ENCODE results near the gene KRTAP4-11. TPM values are rescaled to one million over a fixed set of nuclear protein-coding genes. Genes with fewer than 3 reads are reported as not detected.
A peak's percentile ranks its signal among the peaks of the same experiment; 100 is the strongest.
"Not testable (repeated sequence)": the region's sequence is repeated elsewhere in the genome, so short reads cannot be mapped to it uniquely, and the experiment has no call there.

Gene KRTAP4-11
- total RNA-seq: not detected

DNA sequence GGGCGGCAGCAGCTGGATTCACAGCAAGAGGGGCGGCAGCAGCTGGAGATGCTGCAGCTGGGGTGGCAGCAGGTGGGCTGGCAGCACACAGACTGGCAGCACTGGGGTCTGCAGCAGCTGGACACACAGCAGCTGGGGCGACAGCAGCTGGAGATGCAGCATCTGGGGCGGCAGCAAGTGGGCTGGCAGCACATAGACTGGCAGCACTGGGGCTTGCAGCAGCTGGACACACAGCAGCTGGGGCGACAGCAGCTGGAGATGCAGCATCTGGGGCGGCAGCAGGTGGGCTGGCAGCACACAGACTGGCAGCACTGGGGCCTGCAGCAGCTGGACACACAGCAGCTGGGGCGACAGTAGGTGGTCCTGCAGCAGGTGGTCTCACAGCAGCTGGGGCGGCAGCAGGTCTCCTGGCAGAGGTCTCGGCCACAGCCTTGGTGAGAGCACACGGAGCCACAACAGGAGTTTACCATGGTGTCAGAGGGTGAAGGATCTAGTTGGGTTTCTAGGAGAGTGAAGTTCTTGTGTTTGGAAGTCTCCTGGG, at the start of gene KRTAP4-11:
Gene KRTAP4-11, minus strand, starts transcription at position 528 of the 541 bp plus-strand sequence. Its CDS starts 58 bp downstream, at position 470.
- not testable (repeated sequence) for DNase-seq (ENCODE audit: low read depth in 2 of 3, low spot score in 2 of 3)

DNA sequence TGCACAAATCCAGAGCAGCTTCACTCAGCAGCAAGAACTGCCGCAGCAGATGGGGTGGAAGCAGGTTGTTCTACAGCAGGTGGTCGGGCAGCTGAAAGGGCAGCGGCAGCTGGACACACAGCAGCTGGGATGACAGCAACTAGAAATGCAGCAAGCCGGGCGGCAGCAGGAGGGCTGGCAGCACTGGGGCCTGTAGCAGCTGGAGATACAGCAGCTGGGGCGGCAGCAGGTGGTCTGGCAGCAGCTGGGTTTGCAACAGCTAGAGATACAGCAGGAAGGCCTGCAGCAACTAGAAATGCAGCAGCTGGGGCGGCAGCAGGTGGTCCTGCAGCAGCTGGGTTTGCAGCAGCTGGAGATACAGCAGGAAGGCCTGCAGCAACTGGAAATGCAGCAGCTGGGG, 49.4 kb upstream of the KRTAP4-11 start:
- no peak for DNase-seq (ENCODE audit: low read depth in 2 of 3, low spot score in 2 of 3)

DNA sequence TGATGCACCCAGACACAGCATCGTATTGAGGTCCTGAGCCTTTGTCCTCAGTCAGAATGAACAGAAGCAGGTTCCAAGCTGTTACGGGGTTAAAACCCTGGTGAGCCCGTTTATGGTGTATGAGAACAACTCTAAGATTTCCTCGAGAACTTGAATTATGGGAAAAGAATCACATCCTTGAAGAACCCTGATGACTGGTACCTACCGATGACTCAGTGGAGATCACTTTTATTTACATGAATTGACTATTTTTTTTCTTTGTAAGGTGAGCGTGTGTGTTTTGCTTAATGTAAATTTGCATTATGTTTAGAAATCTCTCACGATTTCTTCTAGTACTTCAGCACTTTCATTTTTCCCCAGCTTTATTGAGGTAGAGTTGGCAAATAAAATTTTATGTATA, 45.7 kb upstream of the KRTAP4-11 start:
- DNase-seq (ENCODE audit: low read depth in 2 of 3, low spot score in 2 of 3): no peak

DNA sequence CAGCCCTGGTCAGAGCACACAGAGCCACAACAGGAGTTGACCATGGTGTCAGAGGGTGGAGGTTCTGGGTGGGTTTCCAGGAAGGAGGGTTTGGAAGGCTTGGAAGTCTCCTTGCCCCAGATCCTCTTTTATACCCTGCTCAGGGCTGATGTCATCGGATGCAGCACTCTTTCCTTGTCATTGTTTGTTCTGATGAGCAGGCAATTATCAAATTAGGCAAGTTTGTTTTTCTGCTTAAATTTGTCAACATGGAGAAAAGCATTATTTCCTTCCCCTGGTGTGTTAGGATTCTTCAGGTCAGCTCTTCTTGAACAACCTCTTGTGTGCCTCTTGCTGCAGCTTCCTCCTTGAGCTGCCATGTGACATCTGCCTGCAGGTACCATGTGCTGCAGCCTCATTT, 42.5 kb upstream of the KRTAP4-11 start, which contains the start of gene KRTAP4-4:
Gene KRTAP4-4, minus strand, starts transcription at position 101 of the 400 bp plus-strand sequence. Its CDS starts 57 bp downstream, at position 44.
- DNase-seq (ENCODE audit: low read depth in 2 of 3, low spot score in 2 of 3): no peak

DNA sequence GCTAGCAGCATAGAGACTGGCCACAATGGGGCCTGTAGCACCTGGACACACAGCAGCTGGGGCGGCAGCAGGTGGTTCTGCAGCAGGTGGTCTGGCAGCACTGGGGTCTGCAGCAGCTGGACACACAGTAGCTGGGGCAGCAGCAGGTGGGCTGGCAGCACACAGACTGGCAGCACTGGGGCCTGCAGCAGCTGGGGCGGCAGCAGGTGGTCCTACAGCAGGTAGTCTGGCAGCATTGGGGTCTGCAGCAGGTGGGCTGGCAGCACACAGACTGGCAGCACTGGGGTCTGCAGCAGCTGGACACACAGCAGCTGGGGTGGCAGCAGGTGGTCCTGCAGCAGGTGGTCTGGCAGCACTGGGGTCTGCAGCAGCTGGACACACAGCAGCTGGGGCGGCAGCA, 42.0 kb upstream of the KRTAP4-11 start:
- not testable (repeated sequence) for DNase-seq (ENCODE audit: low read depth in 2 of 3, low spot score in 2 of 3)

DNA sequence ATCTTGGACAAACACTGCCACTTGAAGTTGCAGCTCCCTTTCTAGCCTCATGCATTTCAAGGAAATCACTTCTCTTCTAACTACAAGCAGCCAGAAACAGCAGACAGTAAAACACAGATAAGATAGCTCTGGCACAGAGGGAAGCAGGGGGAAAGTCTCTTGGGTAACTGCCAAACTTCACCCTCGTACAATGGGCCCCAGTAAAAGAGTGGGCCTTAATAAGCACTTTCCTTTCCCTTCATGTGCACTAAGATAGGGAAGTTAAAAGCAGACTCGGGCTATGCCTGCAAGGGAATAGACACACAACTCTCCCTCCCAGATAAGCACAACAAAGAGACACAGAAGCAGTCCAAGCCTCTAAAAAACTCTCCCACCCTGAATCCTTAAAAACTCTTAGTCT, 35.7 kb upstream of the KRTAP4-11 start:
- peak in 1 of 3 donors; percentile 19 for DNase-seq (ENCODE audit: low read depth in 2 of 3, low spot score in 2 of 3)

DNA sequence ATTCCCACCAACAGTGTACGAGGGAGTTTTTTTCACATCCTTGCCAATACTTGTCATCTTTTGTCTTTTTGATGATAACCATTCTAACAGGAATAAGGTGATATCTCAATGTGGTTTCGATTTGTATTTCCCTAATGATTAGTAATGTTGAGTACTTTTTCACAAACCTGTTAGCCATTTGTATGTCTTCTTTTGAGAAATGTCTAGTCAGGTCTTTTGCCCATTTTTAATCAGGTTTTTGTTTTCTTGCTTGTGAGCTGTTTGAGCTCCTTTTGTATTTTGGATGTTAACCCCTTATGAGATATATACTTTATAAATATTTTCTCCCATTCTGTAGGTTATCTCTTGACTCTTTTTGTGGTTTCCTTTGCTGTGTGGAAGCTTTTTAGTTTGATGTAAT, 33.4 kb upstream of the KRTAP4-11 start:
- DNase-seq (ENCODE audit: low read depth in 2 of 3, low spot score in 2 of 3): no peak

DNA sequence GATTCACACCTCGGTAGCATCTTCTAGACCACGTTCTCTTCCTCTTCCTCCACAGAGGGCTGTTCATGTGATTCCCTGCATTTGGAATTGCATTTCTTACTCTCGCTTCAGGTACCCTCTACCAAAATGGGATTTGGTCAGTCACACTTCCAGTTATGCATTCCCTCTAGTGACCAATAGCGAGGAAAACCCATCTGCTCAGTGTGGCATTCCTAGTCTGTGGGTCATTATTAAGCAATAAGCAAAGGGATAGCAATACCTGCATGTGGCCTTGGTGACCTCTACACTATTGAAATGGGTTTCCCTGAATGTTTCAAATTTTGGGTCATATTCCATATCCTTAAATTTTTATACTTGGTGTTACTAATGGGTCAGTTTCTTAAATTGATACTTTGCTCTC, 31.9 kb upstream of the KRTAP4-11 start:
- DNase-seq (ENCODE audit: low read depth in 2 of 3, low spot score in 2 of 3): no peak

DNA sequence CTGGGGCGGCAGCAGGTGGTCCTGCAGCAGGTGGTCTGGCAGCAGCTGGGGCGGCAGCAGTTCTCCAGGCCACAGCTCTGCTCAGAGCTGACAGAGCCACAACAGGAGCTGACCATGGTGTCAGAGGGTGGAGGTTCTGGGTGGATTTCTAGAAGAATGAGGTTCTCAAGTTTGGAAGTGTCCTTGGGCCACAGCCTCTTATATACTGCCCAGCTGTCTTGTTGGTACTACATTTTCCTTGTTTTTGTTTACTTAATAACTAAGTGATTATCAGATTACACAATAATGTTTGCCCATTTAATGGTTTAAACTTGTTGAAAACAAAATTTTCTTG, 31.4 kb upstream of the KRTAP4-11 start, which contains the start of gene KRTAP4-5:
Gene KRTAP4-5, minus strand, starts transcription at position 174 of the 334 bp plus-strand sequence. Its CDS starts 58 bp downstream, at position 116.
- DNase-seq (ENCODE audit: low read depth in 2 of 3, low spot score in 2 of 3): no peak

DNA sequence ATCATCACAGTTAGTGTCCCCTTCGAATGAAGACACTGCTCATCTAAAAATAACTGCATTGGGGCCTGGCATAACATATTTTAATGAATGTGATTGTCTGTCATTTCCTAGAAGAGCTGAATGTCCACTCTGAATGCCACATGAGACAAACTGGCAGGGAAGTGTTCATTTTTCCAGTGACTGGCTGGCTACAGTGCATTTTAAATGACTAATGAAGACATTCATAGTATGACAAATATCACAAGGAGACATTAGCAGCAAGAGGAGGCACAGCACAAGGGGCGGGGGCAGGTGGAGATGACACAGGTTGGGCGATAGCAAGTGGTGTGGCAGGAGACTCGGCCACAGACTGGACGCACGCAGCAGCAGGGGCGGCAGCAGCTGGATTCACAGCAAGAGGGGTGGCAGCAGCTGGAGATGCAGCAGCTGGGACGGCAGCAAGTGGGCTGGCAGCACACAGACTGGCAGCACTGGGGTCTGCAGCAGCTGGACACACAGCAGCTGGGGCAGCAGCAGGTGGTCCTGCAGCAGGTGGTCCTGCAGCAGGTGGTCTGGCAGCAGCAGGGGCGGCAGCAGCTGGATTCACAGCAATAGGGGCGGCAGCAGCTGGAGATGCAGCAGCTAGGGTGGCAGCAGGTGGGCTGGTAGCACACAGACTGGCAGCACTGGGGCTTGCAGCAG, 30.9 kb upstream of the KRTAP4-11 start:
- not testable (repeated sequence) for DNase-seq (ENCODE audit: low read depth in 2 of 3, low spot score in 2 of 3)

DNA sequence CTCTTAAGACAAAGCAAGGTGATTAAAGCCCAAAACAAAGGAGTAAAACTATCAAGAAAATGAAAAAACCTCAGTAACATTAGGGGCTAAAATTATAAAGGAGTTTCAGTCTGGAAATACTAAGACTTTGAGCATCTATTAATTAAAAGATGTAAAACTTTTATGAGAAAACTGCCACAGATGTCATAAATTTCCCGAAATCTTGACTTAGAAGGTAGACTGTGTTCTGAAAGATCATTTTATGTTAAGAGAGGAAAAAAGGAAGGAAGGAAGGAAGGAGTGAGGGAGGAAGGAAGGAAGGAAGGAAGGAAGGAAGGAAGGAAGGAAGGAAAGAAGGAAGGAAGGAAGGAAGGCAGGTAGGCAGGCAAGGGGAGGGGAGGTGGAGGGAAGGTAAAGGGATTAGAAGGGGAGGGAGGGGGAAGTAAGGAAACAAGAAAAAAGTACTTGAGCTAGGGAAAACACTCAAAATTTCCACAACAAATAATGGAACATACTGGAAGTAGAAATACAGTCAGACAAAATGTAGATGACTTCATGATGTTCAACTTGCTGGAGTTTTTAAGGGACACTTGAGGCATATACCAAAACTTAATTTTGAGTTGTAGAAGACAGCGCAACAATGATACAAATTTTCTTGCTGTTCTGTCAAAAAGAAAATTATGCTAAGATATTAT, 29.5 kb upstream of the KRTAP4-11 start:
- no peak for DNase-seq (ENCODE audit: low read depth in 2 of 3, low spot score in 2 of 3)

DNA sequence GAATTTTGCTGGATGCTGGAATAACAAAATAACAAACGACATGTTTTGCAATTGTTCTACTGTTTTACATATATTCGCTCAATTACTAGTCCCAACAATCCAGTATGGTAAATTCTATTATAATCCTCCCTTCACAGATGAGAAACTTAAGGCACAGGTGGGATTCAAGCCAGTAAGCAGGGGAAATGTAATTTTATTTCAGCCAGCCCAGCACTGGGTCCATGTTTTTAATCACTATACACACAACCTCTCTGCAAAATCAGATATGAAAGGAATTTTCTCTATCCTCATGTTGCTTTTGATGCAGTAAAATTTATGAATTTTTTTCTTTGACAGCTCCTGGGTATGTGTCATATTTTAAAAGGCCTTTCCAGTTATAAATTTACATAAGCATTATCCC, 27.1 kb upstream of the KRTAP4-11 start:
- no peak for DNase-seq (ENCODE audit: low read depth in 2 of 3, low spot score in 2 of 3)

DNA sequence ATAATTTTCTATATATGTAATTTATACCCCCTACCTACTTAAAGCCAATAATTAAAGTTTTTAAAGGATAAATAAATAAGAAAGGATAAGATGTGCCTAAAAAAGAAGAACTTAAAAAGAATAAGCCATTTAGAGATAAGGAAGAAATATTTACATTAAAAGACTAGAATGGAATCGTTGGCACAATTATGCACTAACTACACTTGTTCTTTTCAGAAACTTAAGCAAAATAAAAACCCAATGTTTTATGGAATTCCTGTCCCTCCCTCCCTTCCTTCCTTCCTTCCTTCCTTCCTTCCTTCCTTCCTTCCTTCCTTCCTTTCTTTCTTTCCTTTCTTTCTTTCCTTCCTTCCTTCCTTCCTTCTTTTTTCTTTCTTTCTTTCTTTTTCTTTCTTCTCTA, 26.7 kb upstream of the KRTAP4-11 start:
- no peak for DNase-seq (ENCODE audit: low read depth in 2 of 3, low spot score in 2 of 3)

DNA sequence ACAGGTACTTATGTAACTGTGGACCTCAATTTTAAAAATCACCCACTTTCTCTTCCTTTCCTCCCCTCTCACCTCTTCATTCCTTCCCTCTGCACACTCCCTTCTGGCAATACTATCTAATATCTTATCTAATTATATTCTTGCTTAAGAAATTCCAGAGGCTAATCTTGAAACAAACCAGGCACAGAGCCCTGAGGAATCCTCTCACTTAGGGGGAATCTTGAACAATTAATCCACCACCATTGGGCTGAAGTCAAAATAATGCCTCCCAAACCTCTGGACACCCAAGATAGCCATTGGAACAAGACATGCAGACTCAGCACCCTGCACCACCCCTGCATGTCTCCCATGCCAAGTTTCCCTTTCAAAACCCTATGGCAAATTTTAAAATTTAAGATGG, 23.2 kb upstream of the KRTAP4-11 start:
- DNase-seq (ENCODE audit: low read depth in 2 of 3, low spot score in 2 of 3): no peak

DNA sequence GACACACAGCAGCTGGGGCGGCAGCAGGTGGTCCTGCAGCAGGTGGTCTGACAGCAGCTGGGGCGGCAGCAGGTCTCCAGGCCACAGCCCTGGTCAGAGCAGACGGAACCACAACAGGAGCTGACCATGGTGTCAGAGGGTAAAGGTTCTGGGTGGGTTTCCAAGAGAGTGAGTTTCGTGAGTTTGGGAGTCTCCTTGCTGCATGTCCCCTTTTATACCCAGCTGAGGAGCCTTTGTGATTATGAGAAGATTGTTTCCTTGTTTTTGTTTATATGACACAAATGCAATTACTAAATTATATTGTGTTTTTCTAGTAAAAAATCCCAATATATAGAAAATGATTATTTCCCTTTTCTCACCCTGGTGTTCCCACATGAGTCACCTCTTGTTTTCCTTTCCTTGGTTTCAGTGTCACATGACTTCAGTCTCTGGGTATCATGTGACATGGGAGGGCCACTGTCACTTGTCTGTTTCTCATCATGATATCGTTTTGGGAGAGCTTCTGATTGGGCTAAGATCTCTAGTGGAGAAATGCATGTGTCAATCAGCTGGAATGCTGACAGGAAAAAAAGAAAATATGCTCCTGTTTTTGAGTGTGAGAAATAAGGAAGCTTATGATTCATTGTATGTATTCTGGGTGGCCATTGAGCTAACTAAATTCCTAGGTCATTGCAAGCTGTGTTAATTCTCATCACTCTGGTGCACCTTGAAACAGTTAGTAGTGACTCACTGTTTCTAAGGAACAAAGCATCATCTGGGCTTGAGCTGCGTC, 22.4 kb upstream of the KRTAP4-11 start, which contains the start of gene KRTAP4-6:
Gene KRTAP4-6, minus strand, starts transcription at position 185 of the 772 bp plus-strand sequence. Its CDS starts 57 bp downstream, at position 128.
- no peak for DNase-seq (ENCODE audit: low read depth in 2 of 3, low spot score in 2 of 3)

DNA sequence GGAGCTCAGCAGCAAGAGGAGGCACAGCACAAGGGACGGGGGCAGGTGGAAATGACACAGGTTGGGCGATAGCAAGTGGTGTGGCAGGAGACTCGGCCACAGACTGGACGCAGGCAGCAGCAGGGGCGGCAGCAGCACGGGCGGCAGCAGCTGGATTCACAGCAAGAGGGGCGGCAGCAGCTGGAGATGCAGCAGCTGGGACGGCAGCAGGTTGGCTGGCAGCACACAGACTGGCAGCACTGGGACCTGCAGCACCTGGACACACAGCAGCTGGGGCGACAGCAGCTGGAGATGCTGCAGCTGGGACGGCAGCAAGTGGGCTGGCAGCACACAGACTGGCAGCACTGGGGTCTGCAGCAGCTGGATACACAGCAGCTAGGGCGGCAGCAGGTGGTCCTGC, 21.7 kb upstream of the KRTAP4-11 start:
- DNase-seq (ENCODE audit: low read depth in 2 of 3, low spot score in 2 of 3): not testable (repeated sequence)

DNA sequence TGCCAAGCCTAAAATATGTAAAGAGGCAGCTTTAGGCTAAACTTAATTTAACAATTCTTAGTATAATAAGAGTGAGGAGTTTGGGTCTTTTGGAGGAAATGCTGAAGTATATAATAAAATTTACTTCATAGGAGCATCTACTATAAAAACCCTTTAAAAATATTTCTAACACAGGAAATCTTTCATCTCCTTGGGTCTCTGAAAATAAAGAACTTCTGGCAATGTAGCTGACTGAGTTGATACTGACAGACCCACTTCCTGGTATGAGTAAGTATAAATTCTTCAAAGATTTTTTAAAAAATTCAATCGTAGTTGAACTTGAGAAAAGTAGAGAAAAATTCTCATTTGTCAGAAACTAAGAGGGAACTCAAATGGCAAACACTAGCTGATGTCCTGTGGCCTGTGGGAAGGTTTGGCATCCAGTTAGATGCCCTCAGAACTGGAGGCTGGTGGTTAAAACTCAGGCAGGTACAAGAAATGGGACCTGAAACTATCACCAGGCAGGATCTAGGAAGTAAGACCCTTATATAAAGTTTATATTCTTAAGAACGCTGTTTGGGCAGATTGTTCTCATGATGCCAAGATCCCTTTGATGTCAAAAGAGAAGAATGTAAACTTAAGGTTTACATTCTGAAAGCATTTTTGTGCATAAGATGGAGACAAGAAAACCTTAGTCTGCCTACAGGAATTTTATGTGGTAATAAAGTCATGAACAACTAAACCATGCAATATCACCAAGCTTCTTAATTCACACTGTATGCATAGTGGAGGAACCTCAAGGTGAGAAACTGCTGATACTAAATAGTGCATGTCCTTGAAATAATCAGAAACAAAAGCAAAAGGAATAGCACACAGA, 15.9 kb upstream of the KRTAP4-11 start:
- DNase-seq (ENCODE audit: low read depth in 2 of 3, low spot score in 2 of 3): no peak

DNA sequence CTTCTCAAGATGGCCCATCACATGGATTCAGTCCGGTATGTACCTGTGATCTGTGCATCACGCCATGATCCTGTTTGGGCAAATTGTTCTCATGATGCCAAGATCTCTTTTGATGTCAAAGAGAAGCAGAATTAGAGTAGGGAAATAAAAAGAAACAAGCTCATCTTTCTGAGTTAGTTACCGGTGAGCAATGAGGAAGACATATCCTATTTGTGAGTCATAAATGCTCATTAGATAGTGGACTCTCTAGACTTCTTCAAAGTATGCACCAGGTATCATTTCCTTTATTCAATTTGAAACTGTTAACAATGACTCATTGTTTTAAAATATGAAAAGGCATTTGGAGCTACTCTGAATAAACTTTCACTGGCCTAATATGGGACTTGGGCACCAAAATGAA, 13.8 kb upstream of the KRTAP4-11 start:
- DNase-seq (ENCODE audit: low read depth in 2 of 3, low spot score in 2 of 3): no peak

DNA sequence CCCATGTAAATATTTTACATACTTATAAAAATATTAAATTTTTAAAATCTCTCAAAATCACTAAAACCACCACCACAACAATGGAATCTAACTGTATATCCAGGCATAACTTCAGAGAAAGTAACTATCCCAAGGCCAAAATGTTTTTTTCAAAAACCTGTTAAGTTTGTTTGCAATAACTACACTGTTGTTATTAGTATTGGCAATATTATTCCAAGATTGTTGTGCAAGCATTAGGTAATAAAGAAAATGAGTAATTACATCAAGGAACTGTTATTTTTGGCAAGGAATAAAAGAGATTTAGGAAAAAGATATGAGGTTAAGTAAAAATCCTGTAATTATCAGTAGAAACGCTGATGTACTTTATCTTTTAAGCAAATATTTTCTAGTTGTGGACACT, 9.2 kb upstream of the KRTAP4-11 start:
- DNase-seq (ENCODE audit: low read depth in 2 of 3, low spot score in 2 of 3): no peak

DNA sequence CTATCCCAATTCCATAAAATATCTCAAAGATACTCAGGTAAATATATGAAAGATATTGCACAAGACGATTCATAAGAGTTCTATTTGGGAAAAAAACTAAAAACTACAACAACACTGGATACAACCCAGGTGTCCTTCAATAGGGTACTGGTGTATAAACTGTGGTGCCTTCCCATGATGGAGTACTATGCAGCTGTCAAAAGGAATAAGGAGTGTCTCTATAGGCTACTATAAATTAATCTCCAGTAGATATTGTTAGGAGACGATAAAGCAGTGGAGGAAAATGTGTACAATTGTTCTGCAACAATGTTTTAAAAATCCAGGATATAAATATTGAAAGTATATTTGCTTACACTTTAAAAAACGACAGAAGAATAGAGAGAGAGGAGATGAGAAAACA, 8.2 kb upstream of the KRTAP4-11 start:
- DNase-seq (ENCODE audit: low read depth in 2 of 3, low spot score in 2 of 3): no peak

All from hematopoietic multipotent progenitor cell (in vitro differentiated cells).